GM12801 (cell line): Measurements from ENCODE around the gene ITPR2.

Experiments used
- CTCF ChIP-seq: IDR thresholded peaks from one replicate; pipeline ENCODE4 v1.5.1; 2011; ENCODE audit warnings: control low read depth; ENCODE audit not compliant: insufficient read length; ENCODE audit errors: extremely low read depth

ITPR2 gene

GRCh38 chr12:26724309-26724702 lies 108.7 kb downstream of the ITPR2 start:
- TF ChIP-seq CTCF, result no peak

- no peak for TF ChIP-seq CTCF
Measured at GRCh38 chr12:26723379-26724308, 109.3 kb downstream of the ITPR2 start.

DNA sequence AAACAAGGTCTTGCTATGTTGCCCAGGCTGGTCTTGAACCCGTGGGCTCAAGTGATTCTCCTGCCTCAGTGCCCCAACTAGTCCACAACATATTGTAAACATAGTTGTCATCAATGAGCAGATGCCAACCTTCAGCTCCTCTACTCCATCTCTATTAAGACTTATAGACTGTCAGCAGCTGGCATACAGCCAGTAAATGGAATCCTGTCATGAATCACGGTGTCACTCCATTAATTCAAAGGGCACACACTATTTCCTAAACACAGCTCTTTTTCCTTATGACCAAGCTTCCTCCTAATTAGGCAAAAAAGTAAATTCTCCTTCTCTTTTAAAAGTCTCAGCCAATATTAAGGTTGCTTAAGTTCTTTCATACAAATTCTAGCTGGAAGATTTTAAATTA lies 111.2 kb downstream of the ITPR2 start:
- TF ChIP-seq CTCF, result no peak

GRCh38 chr12:26719852-26720251 lies 113.1 kb downstream of the ITPR2 start:
- TF ChIP-seq CTCF, result no peak

- TF ChIP-seq CTCF, result no peak
Measured at GRCh38 chr12:26717757-26718156, 115.2 kb downstream of the ITPR2 start.

GRCh38 chr12:26715232-26715631 lies 117.8 kb downstream of the ITPR2 start:
- no peak for TF ChIP-seq CTCF

GRCh38 chr12:26713885-26714383 lies 119.1 kb downstream of the ITPR2 start:
- TF ChIP-seq CTCF, result no peak
